WERI-Rb-1 (cell line): ENCODE results near the gene IL4R.

ENCODE experiments used
- DNase-seq: peaks from one replicate; pipeline ENCODE4 v3.0.0-alpha.2; 2020
- H3K27ac ChIP-seq: fragments of 250-450 bp; sonication (Bioruptor Pico); 2 replicates; pipeline ENCODE4 v1.5.1; 2020; ENCODE audit warnings: mild to moderate bottlenecking, moderate library complexity
- H3K27me3 ChIP-seq: fragments of 250-450 bp; sonication (Bioruptor Pico); 2 replicates; pipeline ENCODE4 v1.5.1; 2021; ENCODE audit warnings: mild to moderate bottlenecking, low read depth, moderate library complexity; ENCODE audit not compliant: insufficient read depth, severe bottlenecking
- H3K36me3 ChIP-seq: fragments of 250-450 bp; sonication (Bioruptor Pico); 2 replicates; pipeline ENCODE4 v1.5.1; 2020; ENCODE audit warnings: mild to moderate bottlenecking, moderate library complexity
- H3K4me3 ChIP-seq: 2 replicates; pipeline ENCODE4 v1.5.1; 2011; ENCODE audit warnings: low read depth, mild to moderate bottlenecking, control low read depth, low read length
- H3K9me3 ChIP-seq: fragments of 250-450 bp; sonication (Bioruptor Pico); 2 replicates; pipeline ENCODE4 v1.5.1; 2021; ENCODE audit warnings: mild to moderate bottlenecking, moderate library complexity; ENCODE audit not compliant: severe bottlenecking
- CTCF ChIP-seq: IDR thresholded peaks from 2 replicates; pipeline ENCODE4 v1.5.1; 2011; ENCODE audit warnings: low read depth, mild to moderate bottlenecking, control low read depth, inconsistent platforms, low read length

The IL4R gene

GRCh38 chr16:27318392-27319256 lies 4.8 kb downstream of the IL4R start:
- no peak overlapping the region for H3K27ac ChIP-seq
- TF ChIP-seq CTCF, result no peak
- DNase-seq, result no peak

GRCh38 chr16:27319257-27319965 lies 5.6 kb downstream of the IL4R start:
- DNase-seq, result peak; percentile 42
- TF ChIP-seq CTCF, result no peak
- no peak overlapping the region for H3K4me3 ChIP-seq
- peak overlapping the region; percentile 41 for H3K27ac ChIP-seq
- H3K36me3 ChIP-seq, result no peaks in the 10 kb centered on the region; the same call in none of the 2 replicates
- no peaks in the 10 kb centered on the region for H3K9me3 ChIP-seq
- no peaks in the 10 kb centered on the region for H3K27me3 ChIP-seq

More at GRCh38 chr16:27318392-27319256, 4.8 kb downstream of the IL4R start:
- Histone ChIP-seq H3K27me3 (no peaks in the 10 kb centered on the region), H3K36me3 (no peaks in the 10 kb centered on the region; the same call in none of the 2 replicates), H3K9me3 (no peaks in the 10 kb centered on the region), H3K4me3 (no peak overlapping the region)

GRCh38 chr16:27320261-27321012 lies 6.7 kb downstream of the IL4R start:
- peak overlapping the region; percentile 41 for H3K27ac ChIP-seq
- TF ChIP-seq CTCF, result no peak

GRCh38 chr16:27321013-27321915 lies 7.5 kb downstream of the IL4R start:
- Histone ChIP-seq H3K4me3 (no peak overlapping the region), H3K27me3 (no peaks in the 10 kb centered on the region), H3K36me3 (no peaks in the 10 kb centered on the region; the same call in none of the 2 replicates), H3K27ac (no peak overlapping the region), H3K9me3 (no peaks in the 10 kb centered on the region)
- no peak for DNase-seq
- TF ChIP-seq CTCF, result no peak

More at GRCh38 chr16:27320261-27321012, 6.7 kb downstream of the IL4R start:
- DNase-seq, result no peak
- Histone ChIP-seq H3K36me3 (no peaks in the 10 kb centered on the region; the same call in none of the 2 replicates), H3K9me3 (no peaks in the 10 kb centered on the region), H3K27me3 (no peaks in the 10 kb centered on the region), H3K4me3 (no peak overlapping the region)
